Fibroblast of skin of right quadriceps (primary cell): Measurements from ENCODE around the gene ATF6B.
"Not testable (repeated sequence)": the region's sequence is repeated elsewhere in the genome, so short reads cannot be mapped to it uniquely, and the experiment has no call there.

Experiments used
- DNase-seq: peaks from one replicate; pipeline ENCODE4 v3.0.0-alpha.2; 2013

The ATF6B gene

GRCh38 chr6:32079566-32080290, 48.3 kb downstream of the ATF6B start:
- no peak for DNase-seq

- peak; percentile 86 for DNase-seq
These were observed 51.7 kb downstream of the ATF6B start for GRCh38 chr6:32076321-32076809.

GRCh38 chr6:32075781-32076180, 52.3 kb downstream of the ATF6B start:
- no peak for DNase-seq

GRCh38 chr6:32074996-32075532, 53.0 kb downstream of the ATF6B start:
- peak; percentile 56 for DNase-seq

GRCh38 chr6:32073613-32074012, 54.4 kb downstream of the ATF6B start:
- no peak for DNase-seq

- DNase-seq = no peak
These were observed 54.9 kb downstream of the ATF6B start for GRCh38 chr6:32073101-32073500.

GRCh38 chr6:32070814-32071543, 57.1 kb downstream of the ATF6B start:
- no peak for DNase-seq

- DNase-seq = no peak
These were observed 58.0 kb downstream of the ATF6B start for GRCh38 chr6:32069878-32070515.

- no peak for DNase-seq
These were observed 58.6 kb downstream of the ATF6B start for GRCh38 chr6:32069460-32069859.

GRCh38 chr6:32068867-32069266, 59.2 kb downstream of the ATF6B start:
- no peak for DNase-seq

- DNase-seq = not testable (repeated sequence)
These were observed 59.7 kb downstream of the ATF6B start for GRCh38 chr6:32068315-32068714.

GRCh38 chr6:32067521-32067920, 60.5 kb downstream of the ATF6B start:
- DNase-seq = not testable (repeated sequence)
